GM10248 (cell line): ENCODE measurements around the gene PPFIA1.

Experiments
- CTCF ChIA-PET: fragments of 300-600 bp; sonication (Branson Sonifier 250); formaldehyde crosslinking; extraction: SDS; loops from one replicate; lab custom pipeline; 2021; ENCODE audit warnings: antibody characterized with exemption; lab: Yijun Ruan, JAX
- POLR2A ChIA-PET: fragments of 350-650 bp; sonication (Branson Sonifier 250); formaldehyde crosslinking; extraction: SDS; loops from one replicate; lab custom pipeline; 2020; ENCODE audit warnings: antibody characterized with exemption; lab: Yijun Ruan, JAX
- DNase-seq: peaks from one replicate; pipeline ENCODE4 v3.0.0; 2012; ENCODE audit errors: extremely low spot score
- CTCF ChIP-seq: IDR thresholded peaks from 2 replicates; pipeline ENCODE4 v1.5.1; 2012; ENCODE audit warnings: mild to moderate bottlenecking, low read depth; ENCODE audit errors: extremely low read depth, missing control alignments, control extremely low read depth

PPFIA1 gene

GRCh38 chr11:70230151-70230839 is 40.2 kb upstream of the PPFIA1 start:
- ChIA-PET POLR2A (no interaction called here), CTCF (no interaction called here)
- no peak for TF ChIP-seq CTCF
- no peak for DNase-seq

GRCh38 chr11:70230840-70231710 is 39.4 kb upstream of the PPFIA1 start:
- POLR2A ChIA-PET, result no interaction called here
- no peak for TF ChIP-seq CTCF
- CTCF ChIA-PET, result no interaction called here
- no peak for DNase-seq

- TF ChIP-seq CTCF, result no peak
- DNase-seq, result no peak
- POLR2A ChIA-PET, result no interaction called here
- CTCF ChIA-PET, result interaction anchor here (0.7 to 1.0 kb wide), 2 partner anchors 13 to 37 kb away, joined by 3 read pairs; no protein-coding TSS in a partner anchor
Measured at GRCh38 chr11:70233034-70233433, 37.5 kb upstream of the PPFIA1 start.

GRCh38 chr11:70233511-70233934 is 37.0 kb upstream of the PPFIA1 start:
- POLR2A ChIA-PET, result no interaction called here
- peak; percentile 46 for DNase-seq
- no peak for TF ChIP-seq CTCF
- CTCF ChIA-PET, result interaction anchor here (0.7 to 1.0 kb wide), 2 partner anchors 13 to 37 kb away, joined by 3 read pairs; no protein-coding TSS in a partner anchor

GRCh38 chr11:70233962-70234361 is 36.5 kb upstream of the PPFIA1 start:
- DNase-seq, result no peak
- no peak for TF ChIP-seq CTCF
- ChIA-PET POLR2A (no interaction called here), CTCF (interaction anchor here (1.0 kb wide), 1 partner anchor 14 kb away, joined by 3 read pairs; no protein-coding TSS in a partner anchor)

- CTCF ChIA-PET, result no interaction called here
- no peak for TF ChIP-seq CTCF
- POLR2A ChIA-PET, result no interaction called here
- DNase-seq, result no peak
Measured at GRCh38 chr11:70240337-70240736, 30.2 kb upstream of the PPFIA1 start.
